GM12873 (cell line): ENCODE data around the gene NINJ1.

Source experiments
- TF ChIP-seq, protein P1 (sequence below): IDR thresholded peaks from 2 replicates; pipeline ENCODE4 v1.5.1; 2012; ENCODE audit warnings: low read depth, mild to moderate bottlenecking, moderate library complexity, low read length, control low read depth; ENCODE audit not compliant: insufficient read depth; ENCODE audit errors: missing control alignments

NINJ1 gene

DNA sequence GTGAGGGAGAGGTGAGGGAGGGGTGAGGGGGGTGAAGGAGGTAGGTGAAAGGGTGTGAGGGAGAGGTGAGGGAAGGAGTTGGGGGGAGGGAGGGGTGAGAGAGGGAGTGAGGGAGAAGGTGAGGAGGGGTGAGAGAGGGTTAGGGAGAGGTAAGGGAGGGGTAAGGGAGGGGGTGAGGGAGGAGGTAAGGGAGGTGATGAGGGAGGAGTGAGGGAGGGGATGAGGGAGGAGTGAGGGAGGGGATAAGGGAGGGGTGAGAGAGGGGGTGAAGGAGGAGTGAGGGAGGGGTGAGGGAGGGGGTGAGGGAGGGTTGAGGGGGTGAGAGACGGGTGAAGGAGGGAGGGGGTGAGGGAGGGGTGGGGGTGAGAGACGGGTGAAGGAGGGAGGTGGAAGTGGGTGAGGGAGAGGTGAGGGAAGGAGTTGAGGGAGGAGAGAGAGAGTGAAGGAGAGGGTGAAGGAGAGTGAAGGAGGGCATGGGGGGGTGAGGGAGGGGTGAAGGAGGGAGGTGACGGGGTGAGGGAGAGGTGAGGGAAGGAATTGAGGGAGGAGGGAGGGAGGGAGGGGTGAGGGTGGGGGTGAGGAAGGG is 18.5 kb downstream of the NINJ1 start:
- TF ChIP-seq, protein P1, sequence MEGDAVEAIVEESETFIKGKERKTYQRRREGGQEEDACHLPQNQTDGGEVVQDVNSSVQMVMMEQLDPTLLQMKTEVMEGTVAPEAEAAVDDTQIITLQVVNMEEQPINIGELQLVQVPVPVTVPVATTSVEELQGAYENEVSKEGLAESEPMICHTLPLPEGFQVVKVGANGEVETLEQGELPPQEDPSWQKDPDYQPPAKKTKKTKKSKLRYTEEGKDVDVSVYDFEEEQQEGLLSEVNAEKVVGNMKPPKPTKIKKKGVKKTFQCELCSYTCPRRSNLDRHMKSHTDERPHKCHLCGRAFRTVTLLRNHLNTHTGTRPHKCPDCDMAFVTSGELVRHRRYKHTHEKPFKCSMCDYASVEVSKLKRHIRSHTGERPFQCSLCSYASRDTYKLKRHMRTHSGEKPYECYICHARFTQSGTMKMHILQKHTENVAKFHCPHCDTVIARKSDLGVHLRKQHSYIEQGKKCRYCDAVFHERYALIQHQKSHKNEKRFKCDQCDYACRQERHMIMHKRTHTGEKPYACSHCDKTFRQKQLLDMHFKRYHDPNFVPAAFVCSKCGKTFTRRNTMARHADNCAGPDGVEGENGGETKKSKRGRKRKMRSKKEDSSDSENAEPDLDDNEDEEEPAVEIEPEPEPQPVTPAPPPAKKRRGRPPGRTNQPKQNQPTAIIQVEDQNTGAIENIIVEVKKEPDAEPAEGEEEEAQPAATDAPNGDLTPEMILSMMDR = no peak

DNA sequence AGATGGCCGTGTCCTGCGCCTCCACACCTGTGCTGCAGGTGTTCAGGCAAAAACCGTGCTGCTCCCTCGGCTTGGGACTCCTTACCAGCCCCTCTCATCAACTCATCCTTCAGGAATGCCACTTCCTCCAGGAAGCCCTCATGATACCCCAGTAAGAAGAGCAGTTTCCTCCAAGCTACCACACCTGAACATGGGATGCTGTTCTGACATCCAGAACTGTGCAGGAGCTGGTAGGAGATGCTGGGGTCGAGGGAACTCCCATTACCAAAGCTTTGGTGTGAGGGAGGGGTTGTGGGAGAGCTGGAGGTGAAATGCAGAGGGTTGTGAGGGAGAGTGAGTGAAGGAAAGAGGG is 19.1 kb downstream of the NINJ1 start:
- TF ChIP-seq, protein P1 = no peak

DNA sequence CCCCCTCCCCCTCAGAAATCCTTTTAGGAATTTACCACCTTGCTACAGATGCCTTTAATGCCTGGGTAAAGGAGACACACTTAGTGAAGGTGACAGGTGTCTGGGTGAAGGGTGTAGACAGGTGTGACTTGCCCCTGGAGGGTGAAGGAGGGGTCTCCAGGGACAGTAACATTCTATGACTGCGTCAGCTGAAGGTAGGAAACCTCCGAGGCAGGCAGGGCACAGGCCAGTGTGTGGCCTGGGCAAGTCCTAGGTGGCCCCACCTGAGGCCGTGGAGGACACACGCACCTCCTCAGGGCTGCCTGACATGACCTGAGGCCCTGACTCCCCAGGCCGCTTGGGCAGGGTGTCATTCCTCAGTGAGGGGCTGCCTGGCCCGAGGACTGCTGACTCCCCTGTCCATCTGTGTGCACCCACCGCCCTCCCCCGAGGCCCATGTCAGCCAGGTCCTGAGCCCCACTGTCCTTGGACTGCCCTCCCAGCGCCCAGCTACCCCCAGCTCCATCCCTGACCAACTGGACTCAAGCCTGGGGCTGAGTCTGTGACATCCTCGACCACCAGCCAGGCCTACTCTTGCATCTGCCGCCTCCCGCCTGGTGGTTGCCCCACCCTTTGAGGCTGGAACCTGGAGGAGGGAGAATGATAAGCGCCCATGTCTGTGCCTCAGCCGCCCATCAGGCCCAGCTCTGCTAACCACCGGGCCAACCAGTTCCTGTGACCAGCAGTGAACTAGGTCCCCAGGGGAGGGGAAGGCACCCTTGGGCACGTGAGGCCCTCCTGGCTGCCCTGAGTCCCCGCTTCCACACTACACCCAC is 19.7 kb downstream of the NINJ1 start:
- TF ChIP-seq, protein P1 = no peak

DNA sequence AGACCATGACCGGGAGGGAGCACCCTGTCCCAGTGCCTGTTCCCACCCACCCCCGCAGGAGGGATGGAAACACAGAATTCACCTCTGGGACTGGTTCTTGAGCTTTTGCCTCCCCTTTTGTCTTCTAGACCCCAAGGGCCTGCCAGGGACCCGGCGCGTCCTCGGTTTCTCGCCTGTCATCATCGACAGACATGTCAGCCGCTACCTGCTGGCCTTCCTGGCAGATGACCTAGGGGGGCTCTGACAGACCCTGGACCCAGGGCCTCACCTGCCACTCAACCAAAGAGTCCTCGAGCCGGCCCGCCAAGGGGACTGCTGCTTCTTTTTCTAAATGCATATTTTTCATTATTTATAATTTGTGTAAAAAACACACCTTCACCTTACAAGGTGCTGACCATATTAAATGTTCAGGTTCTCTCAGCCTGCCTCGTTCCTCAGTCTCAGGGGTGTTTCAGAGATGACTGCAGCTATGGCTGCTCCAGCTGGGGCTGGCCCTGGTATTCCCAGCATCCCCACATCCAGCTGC is 21.1 kb downstream of the NINJ1 start:
- TF ChIP-seq, protein P1 = no peak

DNA sequence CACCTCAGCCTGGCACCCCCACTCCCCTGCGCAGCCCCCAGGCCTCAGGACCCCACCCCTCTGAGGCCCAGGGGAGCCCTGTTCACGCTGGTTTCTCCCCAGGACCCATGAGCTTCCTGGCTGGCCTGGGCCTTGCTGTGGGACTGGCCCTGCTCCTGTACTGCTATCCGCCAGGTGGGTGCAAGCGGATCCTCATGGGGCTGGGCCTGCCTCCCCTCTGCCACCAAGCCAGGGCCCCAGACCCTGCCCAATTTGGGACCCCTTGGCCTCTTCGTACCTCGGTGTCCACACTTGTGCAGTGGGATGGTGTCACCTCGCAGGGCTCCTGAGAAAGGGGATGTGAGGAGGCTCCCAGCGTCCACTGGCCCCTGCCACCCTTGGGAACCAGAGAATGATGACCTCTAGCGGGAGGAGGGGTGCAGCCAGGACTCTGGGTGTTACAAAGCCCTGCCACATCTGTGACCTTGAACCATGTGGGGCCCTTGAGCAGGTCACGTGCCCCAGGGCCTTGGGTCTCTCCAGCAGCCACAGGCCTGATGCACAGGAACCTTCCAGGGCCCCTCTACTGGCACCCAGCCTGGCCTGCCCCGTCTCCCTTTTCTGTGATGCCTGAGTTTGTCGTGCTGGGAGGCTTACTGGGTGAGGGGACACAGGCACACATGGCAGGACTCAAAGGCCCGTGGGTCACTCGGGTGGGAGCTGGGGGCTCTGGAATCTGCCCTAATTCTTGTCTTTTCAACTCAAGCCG is 21.8 kb downstream of the NINJ1 start:
- TF ChIP-seq, protein P1 = no peak

DNA sequence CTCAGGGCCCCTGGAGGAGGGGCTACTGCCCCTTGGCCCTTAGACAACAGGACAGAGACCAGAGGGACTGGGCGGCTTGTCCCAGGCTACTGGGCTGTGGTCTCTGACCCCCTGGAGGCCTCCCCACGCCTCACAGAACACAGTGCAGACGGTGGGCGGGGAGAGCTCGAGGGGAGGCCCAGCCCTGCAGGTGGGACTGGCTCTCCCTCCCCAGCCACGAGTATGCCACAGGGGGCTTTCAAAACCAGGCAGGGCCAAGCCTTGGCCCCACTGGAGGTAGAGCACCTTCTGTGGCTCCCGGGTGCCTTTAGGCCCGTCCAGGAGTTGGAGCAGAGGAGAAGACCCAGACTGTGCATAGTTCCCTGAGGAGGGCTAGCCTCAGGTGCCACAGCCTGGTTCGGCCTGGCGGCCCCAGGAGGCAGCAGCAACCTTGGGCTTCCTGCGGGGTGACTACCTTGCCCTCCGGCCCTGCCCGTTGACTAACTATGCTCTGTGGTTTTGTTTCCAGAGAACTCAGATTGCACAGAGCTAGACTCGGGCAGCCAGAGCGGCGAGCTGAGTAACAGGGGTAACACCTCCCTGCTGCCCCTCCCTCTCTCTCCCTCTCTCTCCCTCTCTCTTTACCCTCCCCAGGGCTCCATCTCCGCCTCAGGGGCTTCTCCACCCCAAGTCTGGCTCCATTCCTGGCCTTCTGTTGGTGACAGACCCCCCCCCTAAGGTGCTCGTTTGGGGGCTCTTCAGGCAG is 22.5 kb downstream of the NINJ1 start:
- TF ChIP-seq, protein P1 = no peak
